Hepatocyte (in vitro differentiated cells): ENCODE data around the gene CALD1.

Experiments used
- CTCF ChIP-seq: fragments of 200-600 bp; sonication (generic); IDR thresholded peaks from 2 replicates; pipeline ENCODE4 v1.5.1; 2016; ENCODE audit warnings: antibody characterized with exemption, mild to moderate bottlenecking; ENCODE audit not compliant: poor library complexity
- EZH2 ChIP-seq: fragments of 200-600 bp; sonication (generic); IDR thresholded peaks from 2 replicates; pipeline ENCODE4 v1.6.1; 2016; ENCODE audit warnings: antibody characterized with exemption, mild to moderate bottlenecking, borderline replicate concordance

- TF ChIP-seq CTCF = no peak
- no peak for TF ChIP-seq EZH2
These were observed 62.6 kb downstream of the CALD1 start for GRCh38 chr7:134842062-134842461.
